GM23248 (cell line): ENCODE measurements around the gene POLR1A. TPM values are rescaled to one million over a fixed set of nuclear protein-coding genes. Genes with fewer than 3 reads are reported as not detected.

Experiments used
- DNase-seq: peaks from one replicate; pipeline ENCODE4 v3.0.0-alpha.2; 2015
- H2AFZ ChIP-seq: fragments of 200-600 bp; sonication (generic); 2 replicates; pipeline ENCODE4 v1.6.1; 2016; ENCODE audit warnings: antibody characterized with exemption
- H3F3A ChIP-seq: fragments of 200-600 bp; sonication (generic); 2 replicates; pipeline ENCODE4 v1.6.1; 2016; ENCODE audit warnings: mild to moderate bottlenecking, antibody characterized with exemption, mixed run types; ENCODE audit not compliant: insufficient read depth
- H3K27ac ChIP-seq: fragments of 200-600 bp; sonication (generic); 2 replicates; pipeline ENCODE4 v1.5.1; 2016; ENCODE audit warnings: mild to moderate bottlenecking
- H3K27me3 ChIP-seq: fragments of 200-600 bp; sonication (generic); replicated peaks from 2 replicates; pipeline ENCODE4 v1.6.1; 2016; ENCODE audit warnings: mild to moderate bottlenecking; ENCODE audit not compliant: insufficient read depth
- H3K36me3 ChIP-seq: fragments of 200-600 bp; sonication (generic); 2 replicates; pipeline ENCODE4 v1.6.1; 2016; ENCODE audit warnings: low read depth, mild to moderate bottlenecking
- H3K4me1 ChIP-seq: fragments of 200-600 bp; sonication (generic); 2 replicates; pipeline ENCODE4 v1.6.1; 2016; ENCODE audit warnings: mild to moderate bottlenecking; ENCODE audit not compliant: insufficient read depth
- H3K4me2 ChIP-seq: fragments of 200-600 bp; sonication (generic); one replicate; pipeline ENCODE4 v1.6.1; 2016; ENCODE audit warnings: mild to moderate bottlenecking; ENCODE audit not compliant: unreplicated experiment
- H3K4me3 ChIP-seq: fragments of 200-600 bp; sonication (generic); 2 replicates; pipeline ENCODE4 v1.5.1; 2016; ENCODE audit warnings: mild to moderate bottlenecking
- H3K79me2 ChIP-seq: fragments of 200-600 bp; sonication (generic); 2 replicates; pipeline ENCODE4 v1.6.1; 2016; ENCODE audit warnings: mild to moderate bottlenecking; ENCODE audit not compliant: insufficient read depth
- H3K9ac ChIP-seq: fragments of 200-600 bp; sonication (generic); 2 replicates; pipeline ENCODE4 v1.6.1; 2016; ENCODE audit warnings: mild to moderate bottlenecking
- H3K9me2 ChIP-seq: fragments of 200-600 bp; sonication (generic); 2 replicates; pipeline ENCODE4 v1.6.1; 2016; ENCODE audit warnings: mixed run types, mild to moderate bottlenecking, moderate library complexity; ENCODE audit not compliant: insufficient read depth
- H3K9me3 ChIP-seq: fragments of 200-600 bp; sonication (generic); one replicate; pipeline ENCODE4 v1.6.1; 2017; ENCODE audit warnings: low read depth
- H4K20me1 ChIP-seq: fragments of 200-600 bp; sonication (generic); 2 replicates; pipeline ENCODE4 v1.6.0; 2016; ENCODE audit not compliant: insufficient read depth
- EZH2 ChIP-seq: fragments of 200-600 bp; sonication (generic); IDR thresholded peaks from 2 replicates; pipeline ENCODE4 v1.6.1; 2018; ENCODE audit warnings: antibody characterized with exemption, mild to moderate bottlenecking; ENCODE audit not compliant: insufficient read depth, poor library complexity, severe bottlenecking
- EZH2phosphoT487 ChIP-seq: fragments of 200-600 bp; sonication (generic); IDR thresholded peaks from 2 replicates; pipeline ENCODE4 v1.6.1; 2018; ENCODE audit warnings: antibody characterized with exemption, moderate library complexity, mild to moderate bottlenecking, low read depth; ENCODE audit not compliant: insufficient read depth
- WGBS, 2 experiments: methylation state at CpG; one replicate each; pipeline ENCODE4 v1.1.6; 2015 to 2017; ENCODE audit warnings: low lambda C conversion rate in 2 of 2, low coverage in 1 of 2; ENCODE audit errors: missing lambda C conversion rate in 2 of 2; 5-methylcytosine and 5-hydroxymethylcytosine counted together
- in situ Hi-C: fragments of 300-500 bp; cut with MboI; formaldehyde crosslinking; loops from 2 replicates; pipeline ENCODE4 v1.15.0; 2020
- polyA plus RNA-seq: library from polyadenylated mRNA; unstranded; fragments of >200 nt; fragmentation: Nextera tagmentation; extraction: Ambion mirVana; gene quantifications from 2 replicates; pipeline ENCODE4 v1.2.1, GENCODE V29; 2016
- total RNA-seq: library from RNA; depleted of rRNA; stranded (reverse); fragments of >200 nt; shearing (Covaris generic); gene quantifications from 2 replicates; pipeline ENCODE4 v1.2.3, GENCODE V29; 2014

The POLR1A gene
- total and polyA plus RNA-seq, 2 experiments from 2014 or later = 8.9 to 13.0 TPM

GRCh38 chr2:86037141-86037794 lies 68.4 kb downstream of the POLR1A start:
- H3K27ac ChIP-seq = peak overlapping the region; percentile 78
- TF ChIP-seq EZH2 (no peak), EZH2phosphoT487 (no peak)
- H3K9me2 ChIP-seq = no peaks in the 10 kb centered on the region
- peaks cover 16% of the 10 kb centered on the region; the same call in 1 of the 2 replicates for H3K36me3 ChIP-seq
- 25 to 29% methylated on average over 12 of the region's 12 CpGs for WGBS, 2 experiments
- H3K27me3 ChIP-seq = no peaks in the 10 kb centered on the region
- no peaks in the 10 kb centered on the region for H3K9me3 ChIP-seq
- peak overlapping the region; percentile 56 for H3K9ac ChIP-seq
- H3K4me3 ChIP-seq = no peak overlapping the region
- peak overlapping the region; percentile 25 for H3K4me2 ChIP-seq
- H3K4me1 ChIP-seq = peaks cover 36% of the 10 kb centered on the region
- H3F3A ChIP-seq = peaks cover 25% of the 10 kb centered on the region
- H2AFZ ChIP-seq = no peak overlapping the region
- in situ Hi-C loops = no loop called here
- H4K20me1 ChIP-seq = no peaks in the 10 kb centered on the region
- H3K79me2 ChIP-seq = no peaks in the 10 kb centered on the region
- peak; percentile 94 for DNase-seq

- Histone ChIP-seq H3K27me3 (no peaks in the 10 kb centered on the region), H2AFZ (peak overlapping the region; percentile 57; the same call in 1 of the 2 replicates), H4K20me1 (no peaks in the 10 kb centered on the region), H3K36me3 (peaks cover 10% of the 10 kb centered on the region; the same call in 1 of the 2 replicates), H3K4me3 (no peak overlapping the region), H3K4me2 (peak overlapping the region; percentile 7), H3K9ac (peak overlapping the region; percentile 56), H3K4me1 (peaks cover 36% of the 10 kb centered on the region), H3F3A (peaks cover 25% of the 10 kb centered on the region), H3K27ac (peak overlapping the region; percentile 78), H3K9me3 (no peaks in the 10 kb centered on the region), H3K9me2 (no peaks in the 10 kb centered on the region), H3K79me2 (no peaks in the 10 kb centered on the region)
- DNase-seq = no peak
- in situ Hi-C loops = no loop called here
- TF ChIP-seq EZH2phosphoT487 (no peak), EZH2 (no peak)
- 12 to 13% methylated on average over 7 of the region's 7 CpGs for WGBS, 2 experiments
These were observed 69.0 kb downstream of the POLR1A start for GRCh38 chr2:86036669-86037138.

GRCh38 chr2:86035883-86036668 lies 69.6 kb downstream of the POLR1A start:
- 0 out of 2 replicates have a peak, but pooled peaks cover 8% of the 10 kb centered on the region for H3K36me3 ChIP-seq
- H3K9ac ChIP-seq = peak overlapping the region; percentile 56
- H3K4me2 ChIP-seq = peak overlapping the region; percentile 69
- H3K27me3 ChIP-seq = no peaks in the 10 kb centered on the region
- H3K27ac ChIP-seq = peak overlapping the region; percentile 78
- peaks cover 36% of the 10 kb centered on the region for H3K4me1 ChIP-seq
- peak overlapping the region; percentile 15; the same call in 1 of the 2 replicates for H3K4me3 ChIP-seq
- H2AFZ ChIP-seq = peak overlapping the region; percentile 57; the same call in 1 of the 2 replicates
- peak; percentile 91 for DNase-seq
- 44 to 49% methylated on average over 9 to 10 of the region's 10 CpGs for WGBS, 2 experiments
- H3K9me3 ChIP-seq = no peaks in the 10 kb centered on the region
- no peaks in the 10 kb centered on the region for H3K9me2 ChIP-seq
- in situ Hi-C loops = no loop called here
- H3K79me2 ChIP-seq = no peaks in the 10 kb centered on the region
- TF ChIP-seq EZH2phosphoT487 = no peak
- no peak for TF ChIP-seq EZH2
- peaks cover 25% of the 10 kb centered on the region for H3F3A ChIP-seq
- no peaks in the 10 kb centered on the region for H4K20me1 ChIP-seq

GRCh38 chr2:86035376-86035882 lies 70.3 kb downstream of the POLR1A start:
- Histone ChIP-seq H3K27ac (peak overlapping the region; percentile 78), H3K4me1 (peaks cover 36% of the 10 kb centered on the region), H3K9ac (peak overlapping the region; percentile 56; the same call in 1 of the 2 replicates), H3K79me2 (no peaks in the 10 kb centered on the region), H4K20me1 (no peaks in the 10 kb centered on the region), H3K27me3 (no peaks in the 10 kb centered on the region), H3K4me2 (peak overlapping the region; percentile 69), H3K9me3 (no peaks in the 10 kb centered on the region), H3K36me3 (0 out of 2 replicates have a peak, but pooled peaks cover 8% of the 10 kb centered on the region), H3K9me2 (no peaks in the 10 kb centered on the region), H3F3A (peaks cover 25% of the 10 kb centered on the region), H3K4me3 (no peak overlapping the region), H2AFZ (no peak overlapping the region)
- 87 to 88% methylated on average over 7 of the region's 7 CpGs for WGBS, 2 experiments
- no peak for TF ChIP-seq EZH2phosphoT487
- TF ChIP-seq EZH2 = no peak
- in situ Hi-C loops = no loop called here
- no peak for DNase-seq
